GM19099 (cell line): ENCODE data around the gene JAKMIP3.

Source experiments
- POLR2A ChIP-seq: IDR thresholded peaks from 3 replicates; pipeline ENCODE4 v1.6.1; 2011; ENCODE audit warnings: low read depth; ENCODE audit not compliant: insufficient read length; ENCODE audit errors: extremely low read depth

JAKMIP3 gene

DNA sequence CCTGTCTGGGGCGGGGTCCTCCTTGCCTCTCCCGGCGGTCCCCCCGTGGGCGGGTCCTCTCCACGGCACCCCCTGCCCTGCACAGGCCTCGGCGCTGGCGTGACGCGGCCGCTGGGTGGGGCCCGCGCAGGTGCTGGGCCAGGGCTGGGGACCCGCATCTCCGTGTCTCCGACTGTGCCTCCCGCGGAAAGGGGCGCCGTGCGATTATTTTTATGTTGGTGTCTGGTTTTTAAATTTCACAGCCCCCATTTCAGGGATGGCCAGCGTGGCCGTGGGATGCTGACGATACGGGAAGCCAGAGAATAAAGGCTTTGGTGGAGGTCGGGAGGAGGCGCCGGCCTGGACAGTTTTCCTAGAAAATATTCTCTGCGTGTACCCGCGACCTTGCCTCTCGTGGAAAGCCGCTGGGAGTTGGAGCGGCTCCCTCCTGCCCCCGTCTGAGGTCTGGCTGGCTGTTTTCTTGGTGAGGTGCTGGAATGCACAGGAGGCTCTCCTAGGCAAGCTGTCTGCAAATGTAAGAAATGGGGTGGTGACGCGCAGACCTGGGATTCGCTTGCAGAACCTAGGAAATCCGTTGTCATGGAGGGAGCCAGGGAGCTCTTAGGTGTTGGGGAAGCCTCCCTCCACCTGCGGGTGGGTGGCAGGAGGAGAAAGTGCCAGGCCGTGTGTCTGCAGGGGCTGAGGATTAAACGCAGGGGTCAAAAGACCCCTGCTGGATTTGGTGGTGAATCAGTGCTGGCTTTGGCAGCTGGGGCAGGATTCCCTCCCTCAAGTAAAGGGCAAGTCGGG, 28.7 kb upstream of the JAKMIP3 start:
- TF ChIP-seq POLR2A = no peak

DNA sequence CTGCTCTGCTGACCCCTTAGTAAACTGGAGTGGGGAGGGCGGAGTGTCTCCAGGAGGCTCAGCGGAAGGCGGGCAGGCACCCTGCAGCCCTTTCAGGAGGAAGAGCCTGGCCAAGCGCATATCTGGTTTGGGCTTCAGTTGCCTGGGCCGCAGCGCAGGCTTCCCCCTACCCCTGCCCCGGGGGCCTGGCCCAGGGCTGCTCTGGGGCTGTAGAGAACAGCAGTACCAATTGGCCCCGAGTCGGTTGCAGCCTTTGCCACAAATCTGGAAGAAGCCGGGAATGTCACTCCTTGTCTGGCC, 28.1 kb upstream of the JAKMIP3 start:
- TF ChIP-seq POLR2A = no peak

DNA sequence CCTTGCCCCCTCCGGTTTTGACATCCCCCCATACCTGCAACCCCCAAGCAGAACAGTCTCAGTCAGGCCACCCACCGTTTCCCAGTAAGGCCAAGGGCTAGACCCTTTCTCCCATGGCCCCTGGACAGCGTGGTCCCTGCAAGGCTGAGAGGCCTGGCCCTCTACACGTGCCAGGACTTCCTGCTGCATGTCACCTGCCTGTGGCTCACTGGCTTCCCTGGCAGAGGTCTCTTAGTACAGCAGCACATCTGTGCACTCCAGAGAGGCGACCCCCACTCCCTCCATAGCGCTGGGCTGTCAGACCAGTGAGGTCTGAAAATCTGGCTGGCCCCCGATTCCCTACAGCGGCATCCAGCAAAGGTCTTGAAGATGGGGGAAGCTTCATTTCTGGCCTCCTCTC, 26.4 kb upstream of the JAKMIP3 start:
- TF ChIP-seq POLR2A = no peak

DNA sequence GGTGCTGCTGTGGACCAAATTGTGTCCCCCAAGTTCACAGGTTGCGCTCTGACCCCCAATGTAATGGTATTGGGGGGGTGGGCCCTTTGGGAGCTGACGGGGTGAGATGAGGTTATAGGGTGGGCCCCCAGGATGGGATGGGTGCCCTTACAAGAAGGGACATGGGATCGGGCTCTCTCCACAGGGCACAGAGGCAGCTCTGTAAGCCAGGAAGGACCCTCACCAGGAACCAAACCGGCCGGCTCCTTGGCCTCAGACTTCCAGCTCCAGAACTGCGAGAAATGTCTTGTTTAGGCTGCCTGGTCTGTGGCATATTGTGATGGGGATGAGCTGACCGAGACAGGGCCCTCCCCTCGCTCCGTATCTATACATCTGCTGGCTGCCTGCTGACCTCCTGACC, 25.7 kb upstream of the JAKMIP3 start:
- TF ChIP-seq POLR2A = no peak

DNA sequence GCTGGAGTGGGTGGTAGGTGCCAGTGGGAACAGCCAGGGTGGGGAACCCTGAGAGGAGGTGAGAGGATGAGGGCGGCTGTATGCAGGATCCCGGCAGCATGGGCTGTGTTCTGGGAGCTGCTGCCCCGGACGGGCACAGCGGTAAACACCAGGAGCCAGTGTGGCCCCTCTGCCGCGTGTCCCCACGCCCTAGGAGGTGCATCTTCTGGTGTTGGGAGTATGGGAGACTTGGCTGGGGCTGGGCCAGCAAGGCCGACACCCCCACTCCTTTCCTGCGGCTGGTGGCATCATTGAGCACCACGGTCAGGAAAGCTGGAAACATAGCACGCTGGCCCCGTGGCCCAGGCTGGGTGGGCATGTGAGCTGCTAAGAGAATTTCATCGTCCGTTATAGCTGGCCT, 24.4 kb upstream of the JAKMIP3 start:
- no peak for TF ChIP-seq POLR2A

DNA sequence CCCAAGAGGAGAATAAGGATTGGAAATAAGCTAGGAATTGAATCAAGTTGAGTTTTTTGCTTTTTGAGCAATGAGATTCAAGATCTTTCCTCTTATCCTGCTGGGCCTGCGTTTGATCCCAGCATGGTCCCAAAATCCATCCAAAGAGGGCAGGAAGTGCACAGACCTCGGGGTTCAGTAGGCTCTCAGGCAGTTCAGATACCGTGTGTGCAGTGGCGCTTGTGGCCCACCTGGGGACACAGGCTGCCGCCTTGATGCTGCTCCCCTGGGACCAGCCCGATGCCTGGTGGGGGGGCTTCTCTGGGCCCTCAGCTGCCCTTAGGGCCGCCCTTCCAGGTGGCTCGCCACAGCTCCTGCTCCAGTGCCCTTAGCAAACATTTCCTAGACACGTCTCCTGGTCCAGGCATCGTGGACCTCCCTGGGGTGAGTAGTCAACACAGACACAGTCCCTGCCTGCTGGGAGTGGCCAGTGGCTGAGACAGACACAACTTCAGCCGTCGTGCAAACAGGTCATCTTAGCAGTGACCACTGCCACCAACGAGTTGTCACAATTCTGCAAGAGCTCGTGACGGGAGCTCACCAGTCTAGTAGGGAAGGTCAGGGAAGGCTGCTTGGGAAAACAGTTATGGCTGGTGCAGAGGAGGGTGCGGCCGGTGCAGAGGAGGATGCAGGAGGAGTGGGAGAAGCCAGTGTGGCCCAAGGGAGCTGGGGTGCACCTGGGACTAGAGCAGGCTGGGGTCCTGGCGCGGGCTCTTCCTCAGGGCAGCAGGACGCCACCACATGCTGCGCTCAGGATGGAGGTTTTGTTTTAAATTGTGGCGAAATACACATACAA, 21.7 kb upstream of the JAKMIP3 start:
- TF ChIP-seq POLR2A = no peak

DNA sequence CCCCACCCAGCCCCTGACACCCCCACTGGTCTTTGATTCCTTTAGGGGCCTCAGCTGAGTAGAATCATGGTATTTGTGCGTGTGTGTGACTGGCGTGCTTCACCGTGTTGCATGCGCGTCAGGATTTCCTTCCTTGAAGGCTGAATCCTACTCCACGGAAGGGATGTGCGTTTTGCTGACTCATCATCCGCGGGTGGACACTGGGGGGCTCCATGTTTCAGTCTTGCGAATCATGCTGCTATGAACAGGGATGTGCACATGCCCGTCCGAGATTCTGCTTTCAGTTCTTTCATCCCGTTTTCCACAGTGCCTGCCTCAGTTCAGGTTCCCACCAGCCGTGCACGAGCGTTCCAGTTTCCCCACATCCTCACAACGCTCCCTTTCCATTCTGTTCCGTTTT, 20.9 kb upstream of the JAKMIP3 start:
- TF ChIP-seq POLR2A = no peak

DNA sequence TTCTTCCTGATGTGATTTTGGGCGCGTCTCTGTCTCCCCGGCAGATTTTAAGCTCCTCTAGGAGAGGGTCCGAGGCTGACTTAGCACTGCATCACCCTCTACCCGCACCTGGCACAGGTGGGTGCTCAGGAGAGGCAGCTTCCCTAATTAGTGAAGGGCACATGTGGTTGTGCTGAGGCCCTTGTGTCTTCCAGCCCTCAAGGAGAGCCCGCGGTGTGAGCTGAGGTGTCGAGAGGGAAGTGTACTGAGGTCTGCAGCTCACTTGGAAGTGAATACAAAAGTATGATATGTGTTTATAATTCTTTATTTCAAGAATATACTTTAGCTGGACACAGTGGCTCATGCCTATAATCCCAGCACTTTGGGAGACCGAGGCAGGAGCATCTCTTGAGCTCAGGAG, 20.4 kb upstream of the JAKMIP3 start:
- TF ChIP-seq POLR2A = no peak

DNA sequence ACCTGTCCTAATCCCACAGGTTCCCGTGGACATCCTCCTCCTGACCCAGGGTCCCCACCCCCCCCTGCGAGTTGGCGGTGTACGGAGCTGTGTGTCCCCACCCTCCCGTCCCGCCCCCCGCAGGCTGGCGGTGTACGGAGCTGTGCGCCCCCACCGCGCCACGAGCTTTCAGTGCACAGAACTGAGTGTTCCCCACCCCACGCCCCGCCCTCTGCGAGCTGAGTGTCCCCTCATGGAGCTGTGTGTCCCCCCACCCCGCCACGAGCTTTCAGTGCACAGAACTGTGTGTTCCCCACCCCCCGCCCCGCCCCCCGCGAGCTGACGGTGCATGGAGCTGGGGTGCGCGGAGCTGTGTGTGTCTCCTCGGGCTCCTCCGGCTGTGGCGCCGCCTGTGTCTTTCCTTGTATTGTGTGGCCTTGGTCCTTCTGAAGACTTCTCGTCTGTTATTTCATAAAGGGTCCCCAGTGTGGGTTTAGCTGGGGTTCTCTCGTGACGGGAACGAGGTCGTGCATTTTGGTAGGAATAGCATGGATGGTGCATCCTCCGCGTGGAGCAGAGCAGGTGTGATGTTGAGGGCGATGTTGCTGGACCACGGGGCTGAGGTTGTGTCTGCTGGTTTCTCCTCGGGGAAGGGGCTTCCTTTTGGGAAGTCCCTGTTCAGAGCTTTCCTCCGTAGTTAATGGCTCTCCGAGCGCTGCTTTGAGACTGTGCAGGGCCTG, 18.0 kb upstream of the JAKMIP3 start:
- no peak for TF ChIP-seq POLR2A

DNA sequence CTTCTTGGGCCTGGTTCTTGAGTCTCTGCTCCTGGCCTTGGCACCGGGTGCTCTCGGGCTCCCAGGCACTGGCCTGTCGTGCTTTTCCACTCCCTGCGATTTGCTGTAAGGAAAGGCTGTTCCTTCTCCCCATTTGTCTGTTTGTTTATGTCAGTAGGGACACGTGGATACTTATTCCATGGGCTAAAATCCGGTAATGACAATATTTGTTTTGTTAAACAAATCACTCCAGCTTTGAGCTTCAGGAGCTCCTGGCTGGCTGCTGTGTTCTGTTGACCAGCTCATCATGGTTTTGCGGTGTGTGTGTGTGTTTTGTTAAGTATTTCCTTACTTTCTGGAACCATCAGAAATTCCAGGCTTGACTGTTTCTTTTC, 17.5 kb upstream of the JAKMIP3 start:
- no peak for TF ChIP-seq POLR2A

DNA sequence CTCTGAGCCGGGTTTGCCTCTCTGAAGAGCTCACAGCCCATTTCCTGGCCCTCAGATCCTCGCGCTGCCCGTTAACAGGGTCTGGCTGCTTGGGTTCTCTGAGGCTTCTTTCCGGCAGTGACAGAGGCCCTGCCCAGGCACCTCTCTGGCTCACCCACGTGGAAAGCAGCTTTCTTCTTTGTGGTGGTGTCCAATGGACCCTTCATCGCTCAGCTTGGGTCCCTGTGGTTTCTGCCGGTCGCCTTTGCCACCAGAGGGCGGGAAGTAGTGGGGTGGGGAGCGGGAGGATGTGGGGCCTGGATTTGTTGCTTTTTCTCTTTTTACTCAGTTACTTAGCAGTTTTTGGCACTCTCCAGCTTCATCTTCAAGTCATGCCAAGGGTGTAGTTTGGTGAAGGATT, 15.6 kb upstream of the JAKMIP3 start:
- no peak for TF ChIP-seq POLR2A

DNA sequence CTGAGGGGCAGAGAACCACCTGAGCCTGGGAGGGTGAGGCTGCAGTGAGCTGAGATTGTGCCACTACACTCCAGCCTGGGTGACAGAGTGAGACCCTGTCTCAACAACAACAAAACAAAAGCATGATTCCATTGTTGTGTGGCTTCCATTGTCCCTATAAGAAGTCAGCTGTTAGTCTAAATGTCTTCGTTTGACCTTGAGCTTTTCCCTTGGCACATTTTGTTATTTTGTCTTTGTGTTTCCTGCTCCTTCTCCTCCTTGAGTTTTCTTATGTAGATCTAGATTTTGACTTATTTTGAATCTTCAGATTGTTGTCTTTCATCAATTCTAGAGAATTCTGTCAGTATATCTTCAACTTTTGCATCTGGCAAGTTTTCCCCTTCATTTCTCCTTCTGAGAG, 13.6 kb upstream of the JAKMIP3 start:
- no peak for TF ChIP-seq POLR2A

DNA sequence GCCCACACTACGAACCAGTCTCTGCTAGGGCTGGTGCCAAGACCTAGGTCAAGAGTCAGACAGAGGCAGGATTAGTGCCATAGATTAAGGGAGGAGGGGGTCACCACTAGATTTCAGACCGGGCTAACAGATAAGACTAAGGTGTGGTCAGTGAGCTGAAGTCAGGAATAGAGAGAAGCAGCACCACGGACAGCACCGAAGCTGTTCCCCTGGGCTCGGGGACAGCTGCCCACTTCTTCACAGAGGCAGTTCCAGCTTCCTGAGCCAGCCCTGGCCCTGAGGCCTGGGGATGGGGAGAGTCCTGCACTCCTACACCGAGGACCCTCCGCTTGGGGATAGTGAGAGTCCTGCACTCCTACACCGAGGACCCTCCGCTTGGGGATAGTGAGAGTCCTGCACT, 11.2 kb upstream of the JAKMIP3 start:
- TF ChIP-seq POLR2A = no peak

DNA sequence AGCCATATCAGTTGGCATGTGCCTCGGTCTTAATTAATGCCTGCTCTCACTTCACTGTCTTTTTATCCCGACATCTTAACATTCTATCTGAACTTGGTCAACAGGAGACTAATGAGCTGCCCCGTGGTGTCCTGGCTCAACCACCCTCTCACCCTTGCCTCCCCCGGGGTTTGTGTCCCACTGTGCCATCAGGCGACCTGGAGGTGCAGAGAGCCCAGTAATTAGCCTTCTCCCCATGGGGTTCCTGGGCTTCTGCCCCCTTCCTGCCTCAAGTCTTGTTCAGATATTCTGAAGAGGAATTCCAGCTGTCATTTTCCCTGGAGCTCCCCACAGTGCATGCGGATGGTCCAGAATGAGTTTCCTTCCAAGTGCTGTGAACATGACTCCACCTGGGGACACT, 10.1 kb upstream of the JAKMIP3 start:
- TF ChIP-seq POLR2A = no peak

DNA sequence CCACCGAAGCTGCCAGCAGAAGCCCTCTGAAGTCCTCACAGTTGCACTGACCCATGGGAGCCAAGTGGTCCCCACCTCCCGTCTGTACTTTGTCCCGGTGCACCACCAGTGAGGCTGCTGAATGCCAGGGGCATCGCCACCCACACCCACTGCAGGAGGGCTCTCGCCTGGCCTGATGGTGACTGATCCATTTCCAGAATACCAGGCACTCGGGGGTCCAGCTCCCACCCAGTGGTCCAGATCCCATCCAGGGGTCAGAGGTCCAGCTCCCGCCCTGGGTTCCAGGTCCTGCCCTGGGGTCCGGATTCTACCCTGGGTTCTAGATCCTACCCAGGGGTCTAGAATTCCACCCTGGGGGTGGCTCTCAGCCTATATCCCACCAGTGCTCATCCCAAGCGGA, 9.1 kb upstream of the JAKMIP3 start:
- no peak for TF ChIP-seq POLR2A

DNA sequence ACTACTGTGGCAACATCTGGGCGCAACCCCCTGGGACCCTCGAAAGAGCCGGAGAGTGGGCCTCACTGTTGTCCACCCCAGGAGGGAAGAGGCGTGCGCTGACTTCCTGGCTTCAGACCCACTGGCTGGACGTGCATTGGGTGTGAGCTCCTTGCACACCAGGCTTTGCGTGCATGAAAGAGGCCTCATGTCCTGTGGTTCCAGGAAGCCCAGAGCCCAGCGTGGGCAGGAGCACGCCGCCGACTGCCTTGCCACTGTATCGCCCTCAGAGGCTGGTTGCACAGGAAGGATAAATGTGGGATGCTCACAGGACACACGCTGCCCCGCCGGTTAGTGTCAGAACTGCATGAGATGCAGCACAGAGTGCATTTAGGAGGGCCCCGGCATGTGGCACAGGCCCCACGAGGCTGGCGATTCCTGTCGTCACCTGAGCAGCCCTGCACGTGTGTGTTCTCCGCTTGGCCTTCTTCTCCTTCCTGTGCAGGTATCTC, 8.5 kb upstream of the JAKMIP3 start:
- TF ChIP-seq POLR2A = no peak
